ENCODE measurements around the gene PTDSS2.

DNA sequence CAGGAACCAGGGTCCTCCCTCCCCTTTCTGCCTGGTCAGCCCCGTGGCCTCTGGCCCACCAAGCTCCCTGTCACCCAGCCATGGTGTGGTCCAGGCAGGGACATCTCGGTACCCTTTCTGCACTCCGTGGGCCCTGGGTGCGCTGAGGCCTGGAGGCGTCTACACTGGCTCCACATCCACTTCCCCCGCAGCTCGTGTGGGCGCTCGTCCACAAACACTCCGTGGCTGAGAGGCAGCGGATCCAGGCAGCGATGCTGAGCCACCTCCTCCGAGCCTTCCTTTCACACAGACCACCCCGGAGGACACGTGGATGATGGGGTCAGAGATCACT lies 40.8 kb downstream of the PTDSS2 start:
- TF ChIP-seq, protein P1, sequence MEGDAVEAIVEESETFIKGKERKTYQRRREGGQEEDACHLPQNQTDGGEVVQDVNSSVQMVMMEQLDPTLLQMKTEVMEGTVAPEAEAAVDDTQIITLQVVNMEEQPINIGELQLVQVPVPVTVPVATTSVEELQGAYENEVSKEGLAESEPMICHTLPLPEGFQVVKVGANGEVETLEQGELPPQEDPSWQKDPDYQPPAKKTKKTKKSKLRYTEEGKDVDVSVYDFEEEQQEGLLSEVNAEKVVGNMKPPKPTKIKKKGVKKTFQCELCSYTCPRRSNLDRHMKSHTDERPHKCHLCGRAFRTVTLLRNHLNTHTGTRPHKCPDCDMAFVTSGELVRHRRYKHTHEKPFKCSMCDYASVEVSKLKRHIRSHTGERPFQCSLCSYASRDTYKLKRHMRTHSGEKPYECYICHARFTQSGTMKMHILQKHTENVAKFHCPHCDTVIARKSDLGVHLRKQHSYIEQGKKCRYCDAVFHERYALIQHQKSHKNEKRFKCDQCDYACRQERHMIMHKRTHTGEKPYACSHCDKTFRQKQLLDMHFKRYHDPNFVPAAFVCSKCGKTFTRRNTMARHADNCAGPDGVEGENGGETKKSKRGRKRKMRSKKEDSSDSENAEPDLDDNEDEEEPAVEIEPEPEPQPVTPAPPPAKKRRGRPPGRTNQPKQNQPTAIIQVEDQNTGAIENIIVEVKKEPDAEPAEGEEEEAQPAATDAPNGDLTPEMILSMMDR (IDR thresholded peaks at IDR 0.05; ENCODE audit: insufficient read depth, low read depth, low read length): no peak
- no peak for TF ChIP-seq EZH2 (IDR thresholded peaks at IDR 0.05; ENCODE audit: insufficient read depth, low read length)

All from astrocyte (in vitro differentiated cells and primary cell).